ENCODE results near the gene PALMD.

The PALMD gene

GRCh38 chr1:99677416-99677815 lies 31.5 kb downstream of the PALMD start:
- no peak for TF ChIP-seq CTCF (IDR thresholded peaks at IDR 0.05)

DNA sequence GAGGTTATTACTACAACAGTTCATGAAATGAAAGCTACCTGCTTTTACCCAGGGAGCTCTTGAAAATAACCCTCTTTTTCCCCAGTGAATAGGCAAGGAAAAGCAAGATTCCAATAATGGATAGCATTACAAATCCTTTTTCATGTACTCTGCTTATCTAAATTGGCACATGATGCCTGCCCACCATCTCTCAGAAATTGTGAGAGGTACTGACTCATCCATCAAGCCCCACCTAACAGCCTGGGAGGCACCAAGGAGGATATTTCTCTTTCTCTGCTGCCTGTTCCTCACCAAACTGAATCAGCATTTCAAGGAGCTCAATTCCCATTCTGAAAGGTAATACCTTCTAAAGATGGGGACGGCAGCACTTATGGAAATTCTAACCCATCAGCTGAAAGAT lies 34.4 kb downstream of the PALMD start:
- no peak for TF ChIP-seq CTCF (IDR thresholded peaks at IDR 0.05)

GRCh38 chr1:99681583-99681982 lies 35.7 kb downstream of the PALMD start:
- peak; percentile 24; the same call in 1 of the 2 replicates for TF ChIP-seq CTCF (IDR thresholded peaks at IDR 0.05)

DNA sequence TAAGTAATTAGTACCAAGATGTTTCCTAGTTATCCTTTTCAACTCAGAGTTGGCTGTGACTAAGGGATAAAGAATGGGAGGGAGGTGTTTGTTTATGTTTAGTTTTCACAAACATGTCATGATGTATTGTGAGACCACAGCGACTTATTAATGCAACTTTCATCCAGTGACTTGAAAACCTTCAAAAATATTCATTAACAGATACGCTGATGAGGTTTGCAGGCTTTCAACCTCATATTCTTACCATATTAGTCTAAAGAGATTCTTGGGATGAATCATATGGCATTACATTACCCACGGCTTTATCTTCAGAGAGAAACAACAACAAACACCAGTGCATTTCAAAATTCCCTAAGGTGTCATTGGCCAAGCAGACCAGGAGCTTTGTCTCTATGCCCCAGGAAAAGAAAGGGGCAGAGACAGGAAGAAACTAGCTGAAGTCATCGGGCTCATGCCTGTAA lies 36.4 kb downstream of the PALMD start:
- no peak for TF ChIP-seq CTCF (IDR thresholded peaks at IDR 0.05)

GRCh38 chr1:99685516-99686180 lies 39.7 kb downstream of the PALMD start:
- peak; percentile 78 for TF ChIP-seq CTCF (IDR thresholded peaks at IDR 0.05)

GRCh38 chr1:99691175-99691574 lies 45.3 kb downstream of the PALMD start:
- TF ChIP-seq CTCF (IDR thresholded peaks at IDR 0.05): no peak

- no peak for TF ChIP-seq CTCF (IDR thresholded peaks at IDR 0.05)
Measured at GRCh38 chr1:99696616-99697015, 50.7 kb downstream of the PALMD start.

DNA sequence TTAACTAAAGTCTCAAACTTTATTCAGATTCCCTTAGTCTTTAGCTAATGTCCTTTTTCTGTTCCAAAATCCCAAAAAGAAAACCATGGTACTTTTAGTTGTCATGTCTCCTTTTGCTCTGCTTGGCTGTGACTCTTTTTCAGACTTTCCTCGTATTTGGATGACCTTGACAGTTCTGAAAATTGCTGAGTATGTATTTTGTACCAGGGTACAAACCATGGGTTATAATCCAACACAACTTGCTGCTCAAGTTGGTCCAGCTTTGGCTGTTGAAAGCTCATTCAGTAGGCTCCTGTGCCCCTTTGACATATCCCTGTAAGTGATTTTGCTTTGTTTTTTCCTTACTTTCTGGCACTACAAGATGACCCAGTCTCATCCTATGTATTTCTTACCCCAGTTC lies 51.7 kb downstream of the PALMD start:
- no peak for TF ChIP-seq CTCF (IDR thresholded peaks at IDR 0.05)
